Measurements from ENCODE around the gene ATAD3B.
"Not testable (repeated sequence)": the region's sequence is repeated elsewhere in the genome, so short reads cannot be mapped to it uniquely, and the experiment has no call there.

The ATAD3B gene

DNA sequence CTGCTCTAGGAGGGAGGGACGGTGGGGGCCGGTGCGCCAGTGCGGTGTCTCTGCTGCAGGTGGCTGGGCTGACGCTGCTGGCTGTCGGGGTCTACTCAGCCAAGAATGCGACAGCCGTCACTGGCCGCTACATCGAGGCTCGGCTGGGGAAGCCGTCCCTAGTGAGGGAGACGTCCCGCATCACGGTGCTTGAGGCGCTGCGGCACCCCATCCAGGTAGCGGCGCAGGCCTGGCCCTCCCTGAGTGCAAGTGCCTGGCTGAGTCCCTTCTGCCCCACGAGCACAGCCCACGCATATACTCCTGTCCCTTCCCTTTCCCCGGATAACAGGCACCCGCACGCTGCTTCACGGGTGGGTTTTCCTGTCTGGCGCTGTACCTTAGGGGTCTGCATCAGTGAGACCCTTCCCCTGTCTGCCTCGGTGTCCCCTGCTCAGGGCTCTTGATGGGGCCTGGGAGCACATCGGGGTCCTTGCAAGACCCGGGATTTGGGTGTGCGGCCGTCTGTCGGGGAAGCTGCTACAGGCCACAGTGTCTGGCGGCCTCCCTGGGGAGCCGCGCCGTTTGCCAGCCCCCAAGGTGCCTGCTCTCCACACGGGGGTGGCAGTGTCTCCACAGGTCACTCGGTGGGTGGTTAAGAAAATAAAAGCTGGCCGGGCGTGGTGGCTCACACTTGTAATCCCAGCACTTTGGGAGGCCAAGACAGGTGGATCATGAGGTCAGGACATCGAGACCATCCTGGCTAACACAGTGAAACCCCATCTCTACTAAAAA is 17.1 kb upstream of the ATAD3B start:
- not testable (repeated sequence) for H3K4me1 Mint-ChIP-seq (ENCODE audit: low read depth); H3K27ac Mint-ChIP-seq; H3K4me3 Mint-ChIP-seq; H3K36me3 Mint-ChIP-seq (ENCODE audit: low read depth); H3K27me3 Mint-ChIP-seq; H3K9me3 Mint-ChIP-seq

DNA sequence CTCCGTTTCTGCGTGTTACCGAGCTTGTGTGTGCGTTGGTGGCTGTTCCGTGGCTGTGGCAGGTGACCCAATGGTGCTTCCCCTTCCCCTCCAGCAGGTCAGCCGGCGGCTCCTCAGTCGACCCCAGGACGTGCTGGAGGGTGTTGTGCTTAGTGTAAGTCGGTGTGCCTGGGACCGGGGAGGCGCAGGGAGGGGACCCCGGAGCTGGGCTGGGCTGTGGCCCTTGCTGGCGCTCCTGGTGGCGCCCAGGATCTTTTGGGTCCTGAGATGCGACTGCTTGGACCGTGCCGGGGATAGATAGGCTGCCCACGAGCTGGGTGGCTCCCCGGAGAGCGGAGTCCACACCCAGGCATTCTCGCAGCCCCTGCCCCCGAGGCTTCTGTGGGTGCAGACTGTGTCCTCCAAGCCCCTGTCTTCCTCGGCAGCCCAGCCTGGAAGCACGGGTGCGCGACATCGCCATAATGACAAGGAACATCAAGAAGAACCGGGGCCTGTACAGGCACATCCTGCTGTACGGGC is 16.1 kb upstream of the ATAD3B start:
- H3K27me3 Mint-ChIP-seq: no peaks in the 10 kb centered on the region
- no peak overlapping the region for H3K4me3 Mint-ChIP-seq
- H3K4me1 Mint-ChIP-seq (ENCODE audit: low read depth): no peaks in the 10 kb centered on the region
- H3K27ac Mint-ChIP-seq: no peak overlapping the region
- no peaks in the 10 kb centered on the region for H3K9me3 Mint-ChIP-seq
- H3K36me3 Mint-ChIP-seq (ENCODE audit: low read depth): no peaks in the 10 kb centered on the region

DNA sequence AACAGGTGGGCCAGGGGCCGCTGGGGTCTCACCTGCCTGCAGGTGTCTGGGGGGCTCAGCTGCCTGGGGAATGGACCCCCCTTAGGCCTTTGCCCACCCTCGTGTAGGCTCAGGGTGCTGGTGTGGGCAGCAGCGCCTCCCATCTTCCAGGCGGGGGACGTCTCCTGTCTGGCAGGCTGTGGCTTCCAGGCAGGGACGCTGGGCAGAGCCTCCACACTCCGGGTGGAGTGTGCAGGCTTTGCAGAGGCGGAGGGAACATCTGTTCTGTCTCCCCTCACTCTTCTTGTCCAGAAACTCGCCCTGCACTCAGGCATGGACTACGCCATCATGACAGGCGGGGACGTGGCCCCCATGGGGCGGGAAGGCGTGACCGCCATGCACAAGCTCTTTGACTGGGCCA is 15.6 kb upstream of the ATAD3B start:
- not testable (repeated sequence) for H3K9me3 Mint-ChIP-seq

DNA sequence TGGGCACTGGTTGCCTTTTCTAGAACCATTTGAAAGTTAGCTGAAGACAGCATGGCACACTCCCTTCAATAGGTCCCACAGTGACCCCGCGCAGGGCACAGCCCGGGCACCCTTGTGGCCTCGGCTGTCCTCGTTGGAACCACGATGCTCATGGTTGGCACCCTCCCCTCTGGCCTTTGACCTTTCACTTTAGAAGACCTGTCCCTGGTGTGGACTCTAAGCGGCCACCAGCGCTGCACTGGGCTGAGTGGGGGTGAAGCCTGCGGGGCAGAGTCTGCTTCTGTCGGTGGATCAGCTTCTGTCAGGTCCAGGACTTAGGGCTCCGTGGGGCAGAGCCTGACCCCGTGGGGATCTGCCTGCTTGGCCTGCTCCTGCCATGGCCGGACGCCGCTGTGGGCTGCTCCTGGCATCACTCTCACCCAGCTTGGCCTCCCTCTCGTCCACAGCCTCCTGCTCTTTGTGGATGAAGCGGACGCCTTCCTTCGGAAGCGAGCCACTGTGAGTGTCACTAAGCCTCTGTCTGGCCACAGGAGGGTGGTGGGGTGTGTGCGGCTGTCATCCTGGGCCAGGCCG is 14.8 kb upstream of the ATAD3B start:
- H3K27ac Mint-ChIP-seq; H3K9me3 Mint-ChIP-seq; H3K36me3 Mint-ChIP-seq (ENCODE audit: low read depth); H3K27me3 Mint-ChIP-seq; H3K4me3 Mint-ChIP-seq; H3K4me1 Mint-ChIP-seq (ENCODE audit: low read depth): not testable (repeated sequence)

More for the DNA sequence above, 15.6 kb upstream of the ATAD3B start:
- not testable (repeated sequence) for H3K27me3 Mint-ChIP-seq; H3K4me1 Mint-ChIP-seq (ENCODE audit: low read depth); H3K4me3 Mint-ChIP-seq; H3K36me3 Mint-ChIP-seq (ENCODE audit: low read depth); H3K27ac Mint-ChIP-seq

DNA sequence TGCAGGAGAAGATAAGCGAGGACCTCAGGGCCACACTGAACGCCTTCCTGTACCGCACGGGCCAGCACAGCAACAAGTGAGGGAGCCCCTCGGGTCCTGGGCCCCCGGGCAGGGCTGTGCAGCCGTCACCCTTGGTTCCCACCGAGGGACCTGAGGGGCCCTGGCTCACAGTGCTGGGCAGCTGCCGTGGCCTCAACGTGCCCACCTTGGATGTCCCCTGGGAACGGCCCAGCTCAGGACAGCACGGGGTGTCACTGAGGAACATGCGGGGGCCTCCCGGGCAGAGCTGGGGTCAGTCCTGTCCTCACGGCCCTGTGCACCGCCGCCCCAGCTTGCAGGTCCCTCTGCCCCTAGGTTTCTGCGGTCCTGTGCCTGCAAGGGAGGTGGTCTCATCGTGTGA is 12.4 kb upstream of the ATAD3B start:
- not testable (repeated sequence) for H3K36me3 Mint-ChIP-seq (ENCODE audit: low read depth); H3K9me3 Mint-ChIP-seq; H3K4me1 Mint-ChIP-seq (ENCODE audit: low read depth); H3K27me3 Mint-ChIP-seq; H3K4me3 Mint-ChIP-seq; H3K27ac Mint-ChIP-seq

DNA sequence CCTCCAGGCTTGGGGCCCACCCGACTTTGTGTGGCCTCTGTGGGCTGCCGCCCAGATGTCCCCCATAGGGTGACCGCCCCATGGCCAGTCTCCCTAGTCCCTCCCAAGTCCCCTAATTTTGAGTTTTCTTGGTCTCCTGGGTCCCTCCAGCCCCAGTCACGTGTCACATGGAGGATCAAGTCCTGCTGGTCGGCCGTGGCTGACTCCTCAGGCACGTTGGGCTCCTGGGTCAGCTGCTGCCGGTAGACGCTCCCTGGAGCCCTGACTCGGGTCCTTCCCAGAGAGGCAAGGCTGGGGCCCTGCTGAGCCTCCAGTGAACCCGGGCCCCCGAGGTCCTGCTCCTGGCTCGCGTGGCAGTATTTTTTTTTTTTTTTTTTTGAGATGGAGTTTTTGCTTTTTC is 11.9 kb upstream of the ATAD3B start:
- not testable (repeated sequence) for H3K36me3 Mint-ChIP-seq (ENCODE audit: low read depth); H3K27ac Mint-ChIP-seq; H3K27me3 Mint-ChIP-seq; H3K9me3 Mint-ChIP-seq; H3K4me3 Mint-ChIP-seq; H3K4me1 Mint-ChIP-seq (ENCODE audit: low read depth)

DNA sequence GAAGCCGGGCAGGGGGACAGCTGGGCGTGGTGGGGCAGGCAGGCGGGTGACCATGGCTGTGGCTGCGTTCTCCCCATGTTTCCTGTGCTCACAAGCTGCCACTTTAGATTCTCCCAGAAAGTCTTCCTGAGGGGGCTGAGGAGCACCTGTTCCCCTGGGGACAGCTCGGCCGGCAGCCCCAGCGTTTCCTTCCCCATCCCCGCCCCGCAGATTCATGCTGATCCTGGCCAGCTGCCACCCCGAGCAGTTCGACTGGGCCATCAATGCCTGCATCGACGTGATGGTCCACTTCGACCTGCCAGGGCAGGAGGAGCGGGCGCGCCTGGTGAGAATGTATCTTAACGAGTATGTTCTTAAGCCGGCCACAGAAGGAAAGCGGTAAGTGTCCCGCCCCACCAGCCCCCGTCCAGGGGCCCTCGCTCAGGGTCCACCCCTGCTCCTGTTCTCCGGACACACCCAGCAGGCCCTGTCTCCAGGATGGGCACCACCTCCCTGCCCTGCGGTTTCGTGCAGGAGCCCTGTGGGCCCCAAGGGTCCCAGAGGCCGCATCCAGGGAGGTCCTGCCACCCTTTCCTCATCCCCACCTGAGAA is 10.9 kb upstream of the ATAD3B start:
- no peak overlapping the region for H3K27ac Mint-ChIP-seq
- H3K4me3 Mint-ChIP-seq: no peak overlapping the region
- H3K9me3 Mint-ChIP-seq: no peaks in the 10 kb centered on the region
- H3K27me3 Mint-ChIP-seq: no peaks in the 10 kb centered on the region
- H3K36me3 Mint-ChIP-seq (ENCODE audit: low read depth): no peaks in the 10 kb centered on the region
- no peaks in the 10 kb centered on the region for H3K4me1 Mint-ChIP-seq (ENCODE audit: low read depth)

DNA sequence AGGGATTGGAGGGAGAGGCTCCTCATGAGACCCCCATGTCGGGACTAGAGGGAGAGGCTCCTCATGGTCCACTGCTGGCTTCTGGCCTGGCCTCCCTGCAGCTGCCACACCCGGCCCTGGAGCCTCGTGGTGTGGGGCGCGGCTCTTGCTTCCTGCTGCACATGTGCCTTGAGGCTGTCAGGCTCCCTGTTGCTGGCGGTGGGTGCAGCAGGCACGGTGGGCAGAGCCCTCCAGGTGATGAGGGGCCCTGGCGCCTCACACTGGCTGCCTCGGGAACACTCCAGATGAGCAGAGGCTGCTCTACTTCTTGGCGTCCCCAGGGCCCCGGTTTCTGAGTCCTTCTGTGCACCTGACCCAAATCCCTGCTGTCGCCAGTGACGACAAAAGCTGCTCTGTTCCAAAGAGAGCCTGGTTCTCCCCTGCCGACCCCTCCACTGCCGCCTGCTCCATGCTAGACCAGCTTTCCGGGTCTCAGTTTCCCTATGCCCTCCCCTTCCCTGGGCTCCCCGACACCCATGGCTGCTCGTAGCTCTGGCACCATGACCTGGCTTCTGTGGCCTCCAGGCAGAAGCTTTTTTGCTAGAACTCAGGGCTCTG is 9.7 kb upstream of the ATAD3B start:
- Mint-ChIP-seq H3K27me3 (no peaks in the 10 kb centered on the region), H3K9me3 (no peaks in the 10 kb centered on the region), H3K36me3 (ENCODE audit: low read depth) (no peaks in the 10 kb centered on the region), H3K4me1 (ENCODE audit: low read depth) (no peaks in the 10 kb centered on the region), H3K27ac (no peak overlapping the region), H3K4me3 (peak overlapping the region; percentile 45)

DNA sequence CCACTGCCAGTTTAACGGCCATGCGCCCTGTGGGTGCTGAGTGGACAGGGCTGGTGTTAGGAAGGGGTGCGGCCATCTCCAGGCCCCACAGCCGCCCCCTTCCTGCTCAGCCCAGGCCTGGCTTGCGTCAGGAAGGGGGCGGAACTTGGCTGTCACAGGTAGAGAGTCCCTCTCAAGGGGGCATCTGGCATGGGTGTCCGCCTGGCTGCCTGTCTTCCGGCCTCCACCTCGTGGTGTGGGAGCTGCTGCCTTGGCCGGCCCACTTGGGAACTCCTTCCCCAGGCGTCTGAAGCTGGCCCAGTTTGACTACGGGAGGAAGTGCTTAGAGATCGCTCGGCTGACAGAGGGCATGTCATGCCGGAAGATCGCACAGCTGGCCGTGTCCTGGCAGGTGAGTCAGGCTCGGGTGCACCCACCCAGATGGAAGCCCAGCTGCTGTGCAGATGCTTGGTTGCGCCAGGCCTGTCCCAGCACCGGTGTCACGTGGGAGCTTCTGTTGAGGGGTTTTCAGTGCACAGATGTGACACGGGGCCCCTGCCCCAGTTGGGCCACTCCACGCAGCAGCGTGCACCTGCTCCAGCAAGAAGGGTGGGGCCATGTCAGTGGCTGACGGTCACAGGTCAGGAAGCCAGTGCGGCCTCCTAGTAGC is 9.1 kb upstream of the ATAD3B start:
- H3K4me3 Mint-ChIP-seq: peak overlapping the region; percentile 45
- no peak overlapping the region for H3K27ac Mint-ChIP-seq

DNA sequence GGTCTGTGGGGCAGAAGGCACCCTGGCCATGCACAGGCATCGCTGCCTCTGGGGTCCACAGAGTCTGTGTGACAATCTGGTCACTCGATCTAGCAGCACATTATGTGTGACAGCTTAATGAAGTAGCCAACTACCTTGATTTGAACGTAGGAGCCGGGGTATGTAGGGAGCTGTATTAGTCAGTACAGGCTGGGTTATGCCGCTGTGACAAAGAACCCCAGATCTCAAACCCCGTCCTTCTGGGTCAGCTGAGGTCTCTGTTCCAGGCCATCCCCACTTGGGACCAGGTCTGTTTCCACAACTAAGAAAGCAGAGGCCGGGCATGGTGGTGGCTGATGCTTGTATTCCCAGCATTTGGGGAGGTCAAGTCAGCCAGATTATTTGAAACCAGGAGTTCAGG is 8.3 kb upstream of the ATAD3B start:
- Mint-ChIP-seq H3K4me1 (ENCODE audit: low read depth) (no peaks in the 10 kb centered on the region), H3K27ac (no peak overlapping the region), H3K27me3 (no peaks in the 10 kb centered on the region), H3K36me3 (ENCODE audit: low read depth) (no peaks in the 10 kb centered on the region), H3K9me3 (no peaks in the 10 kb centered on the region), H3K4me3 (no peak overlapping the region)

More for the DNA sequence above, 9.1 kb upstream of the ATAD3B start:
- Mint-ChIP-seq H3K4me1 (ENCODE audit: low read depth) (no peaks in the 10 kb centered on the region), H3K27me3 (no peaks in the 10 kb centered on the region), H3K36me3 (ENCODE audit: low read depth) (no peaks in the 10 kb centered on the region), H3K9me3 (no peaks in the 10 kb centered on the region)

DNA sequence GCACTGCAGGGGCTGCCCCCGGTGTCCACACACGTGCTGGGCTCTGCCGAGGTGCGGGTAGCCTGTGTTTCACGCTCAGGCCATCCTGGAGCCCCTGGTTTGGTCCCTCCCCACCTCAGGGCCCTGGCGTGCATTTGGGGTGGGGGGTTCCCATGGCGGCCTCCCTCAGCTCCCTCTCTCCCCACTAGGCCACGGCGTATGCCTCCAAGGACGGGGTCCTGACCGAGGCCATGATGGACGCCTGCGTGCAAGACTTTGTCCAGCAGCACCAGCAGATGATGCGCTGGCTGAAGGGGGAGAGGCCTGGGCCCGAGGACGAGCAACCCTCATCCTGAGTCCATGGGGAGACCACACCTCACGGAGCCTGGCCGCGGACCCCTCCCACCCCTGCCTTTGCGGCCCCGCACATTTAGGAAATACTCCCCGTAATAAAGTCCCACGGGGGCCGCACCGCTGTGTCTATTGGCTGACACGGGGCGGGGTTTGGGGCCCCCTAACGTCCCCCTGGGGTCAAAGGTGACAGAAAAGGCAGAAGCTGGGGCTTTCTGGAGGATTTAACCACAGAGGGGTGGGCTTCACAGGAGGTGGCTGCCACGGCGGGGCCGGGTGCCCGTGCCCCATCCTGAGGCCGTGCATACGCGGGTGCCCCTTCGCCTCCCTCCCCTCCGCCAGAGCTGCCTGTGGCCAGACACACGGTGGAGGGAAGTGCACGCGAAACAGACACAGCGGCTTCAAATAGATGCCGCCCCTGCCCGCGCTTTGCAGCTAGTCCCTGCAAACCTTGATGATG is 3.2 kb upstream of the ATAD3B start:
- H3K4me1 Mint-ChIP-seq (ENCODE audit: low read depth): peaks cover 21% of the 10 kb centered on the region
- not testable (repeated sequence) for H3K27ac Mint-ChIP-seq; H3K9me3 Mint-ChIP-seq; H3K36me3 Mint-ChIP-seq (ENCODE audit: low read depth); H3K27me3 Mint-ChIP-seq; H3K4me3 Mint-ChIP-seq

DNA sequence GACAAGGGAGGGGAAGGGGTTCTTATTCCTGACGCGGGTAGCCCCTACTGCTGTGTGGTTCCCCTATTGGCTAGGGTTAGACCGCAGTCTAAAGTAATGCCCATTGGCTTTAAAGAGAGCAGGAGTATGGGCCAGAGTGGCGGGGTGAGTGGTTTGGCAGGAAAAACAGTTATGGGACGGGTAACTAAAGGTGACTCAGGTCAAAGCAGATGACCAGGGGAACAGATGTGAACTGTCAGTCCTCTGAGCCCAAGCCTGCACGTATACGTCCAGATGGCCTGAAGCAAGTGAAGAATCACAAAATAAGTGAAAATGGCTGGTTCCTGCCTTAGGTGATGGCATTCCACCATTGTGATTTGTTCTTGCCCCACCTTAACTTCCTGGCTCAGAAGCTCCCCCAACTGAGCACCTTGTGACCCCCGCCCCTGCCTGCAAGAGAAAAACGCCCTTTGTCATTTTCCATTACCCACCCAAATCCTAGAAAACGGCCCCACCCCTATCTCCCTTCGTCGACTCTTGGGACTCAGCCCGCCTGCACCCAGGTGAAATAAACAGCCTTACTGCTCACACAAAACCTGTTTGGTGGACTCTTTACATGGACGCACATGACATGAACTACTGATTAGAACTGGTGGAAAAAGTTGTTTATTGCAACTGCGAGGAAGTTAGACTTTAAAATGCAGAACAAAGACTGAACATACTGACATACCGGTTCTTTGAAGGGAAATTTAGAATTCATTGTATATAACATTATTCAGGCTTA is 758 bp upstream of the ATAD3B start:
- Mint-ChIP-seq H3K4me1 (ENCODE audit: low read depth) (peaks cover 30% of the 10 kb centered on the region), H3K27ac (peak overlapping the region; percentile 92), H3K36me3 (ENCODE audit: low read depth) (no peaks in the 10 kb centered on the region), H3K27me3 (no peaks in the 10 kb centered on the region), H3K9me3 (no peaks in the 10 kb centered on the region), H3K4me3 (peak overlapping the region; percentile 94)

DNA sequence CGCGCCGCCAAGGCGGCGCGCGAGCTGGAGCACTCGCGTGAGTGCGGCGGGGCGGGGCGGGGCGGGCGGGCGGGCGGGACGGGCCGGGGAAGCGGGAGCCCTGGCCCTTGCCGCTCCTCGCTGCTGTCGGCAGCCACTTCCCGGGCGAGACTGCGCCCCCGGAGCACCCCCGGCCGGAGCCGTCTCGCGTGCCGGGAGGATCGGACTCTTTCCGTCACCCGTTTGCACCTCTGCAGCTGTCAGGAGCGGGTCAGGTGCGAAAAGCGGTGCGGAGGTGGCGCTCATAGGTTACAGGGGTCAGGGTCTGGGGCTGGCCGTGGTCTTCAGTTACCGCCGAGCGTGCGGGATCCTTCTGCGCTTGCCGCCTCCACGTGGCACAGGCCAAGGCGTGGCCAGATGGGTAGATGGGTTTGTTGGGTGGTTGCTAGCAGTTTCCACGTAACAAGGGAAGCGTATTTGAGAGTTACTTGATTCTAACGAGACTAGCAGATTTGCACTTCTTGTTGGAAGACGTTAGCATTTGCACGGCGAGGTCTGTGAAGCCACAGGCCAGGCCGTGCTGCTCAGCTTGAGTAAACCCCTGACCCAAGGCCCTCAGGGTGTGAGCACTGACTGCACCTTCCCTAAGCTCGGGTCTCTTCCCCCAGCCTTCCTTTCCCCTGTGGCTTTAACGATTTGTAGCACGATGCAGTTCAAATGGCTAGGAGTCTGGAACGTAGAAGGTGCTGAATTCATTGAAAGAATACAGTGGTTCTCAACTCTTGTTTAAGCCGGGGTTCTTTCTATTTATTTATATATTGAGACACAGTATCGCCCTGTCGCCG is 700 bp downstream of the ATAD3B start:
- not testable (repeated sequence) for H3K9me3 Mint-ChIP-seq; H3K27me3 Mint-ChIP-seq; H3K36me3 Mint-ChIP-seq (ENCODE audit: low read depth)
- Mint-ChIP-seq H3K27ac (peak overlapping the region; percentile 76), H3K4me3 (peak overlapping the region; percentile 88), H3K4me1 (ENCODE audit: low read depth) (peaks cover 30% of the 10 kb centered on the region)
